Left ventricle myocardium inferior (tissue), 1 donor: Measurements from ENCODE around the gene GCM1. TPM values are rescaled to one million over a fixed set of nuclear protein-coding genes. Genes with fewer than 3 reads are reported as not detected.

Experiments
- total RNA-seq: library from RNA; stranded (reverse); fragmentation: NEBNext Ultra II Directional; extraction: Animal tissue kit (Norgen Biotek cat#: 25700); gene quantifications from one replicate; pipeline ENCODE4 v1.2.1, GENCODE V29; 2021
- donor health status: DM: no; HTN: yes; CAD: no; lungs with severe emphysema.

Gene GCM1
- total RNA-seq, 1 donor from 2014 or later = not detected

Other genes with a start within 250 kb of the GCM1 start
- not detected for gene GSTA3, start 239.1 kb downstream of the GCM1 start, total RNA-seq
- gene GSTA4, start 153.6 kb downstream of the GCM1 start, total RNA-seq = 9.4 TPM
- gene CILK1, start 87.0 kb downstream of the GCM1 start, total RNA-seq = 8.4 TPM
- gene FBXO9, start 83.4 kb downstream of the GCM1 start, total RNA-seq = 56.4 TPM
- gene ELOVL5, start 200.1 kb upstream of the GCM1 start, total RNA-seq = 19.0 TPM